Measurements from ENCODE around the gene SYNC. TPM values are rescaled to one million over a fixed set of nuclear protein-coding genes. Genes with fewer than 3 reads are reported as not detected.

SYNC gene
- total and polyA plus RNA-seq, 9 of the 15 experiments (the other 6 are each of a cell fraction or from before 2014, with no cell fraction given): 0.49 to 1.1 (median 0.87) TPM

DNA sequence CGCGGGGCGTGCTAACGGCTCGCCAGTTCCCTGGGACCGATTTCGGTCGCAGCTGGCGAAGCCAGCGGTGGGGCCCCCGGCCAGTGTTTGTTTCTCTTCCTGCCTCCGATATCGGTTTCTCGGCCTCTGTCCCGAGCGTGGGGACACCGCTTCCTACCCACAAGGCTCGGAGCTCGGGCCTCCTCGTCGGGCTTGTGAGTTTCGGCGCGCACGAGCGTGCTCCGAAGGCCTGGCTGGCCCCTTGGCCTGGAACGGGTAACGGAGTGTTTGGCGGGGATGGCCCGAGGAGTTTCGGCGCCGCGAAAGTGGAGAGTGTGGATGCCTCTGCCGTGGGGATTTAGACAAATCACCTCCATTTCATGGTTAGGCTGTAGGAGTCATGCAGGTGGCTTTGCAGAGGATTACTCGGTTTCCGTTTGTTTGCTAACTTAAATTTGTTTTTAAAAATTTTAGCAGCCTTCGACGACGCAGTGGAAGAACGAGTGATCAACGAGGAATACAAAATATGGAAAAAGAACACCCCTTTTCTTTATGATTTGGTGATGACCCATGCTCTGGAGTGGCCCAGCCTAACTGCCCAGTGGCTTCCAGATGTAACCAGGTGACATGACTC, 51.0 kb downstream of the SYNC start (continued):
- TF ChIP-seq, protein P1, sequence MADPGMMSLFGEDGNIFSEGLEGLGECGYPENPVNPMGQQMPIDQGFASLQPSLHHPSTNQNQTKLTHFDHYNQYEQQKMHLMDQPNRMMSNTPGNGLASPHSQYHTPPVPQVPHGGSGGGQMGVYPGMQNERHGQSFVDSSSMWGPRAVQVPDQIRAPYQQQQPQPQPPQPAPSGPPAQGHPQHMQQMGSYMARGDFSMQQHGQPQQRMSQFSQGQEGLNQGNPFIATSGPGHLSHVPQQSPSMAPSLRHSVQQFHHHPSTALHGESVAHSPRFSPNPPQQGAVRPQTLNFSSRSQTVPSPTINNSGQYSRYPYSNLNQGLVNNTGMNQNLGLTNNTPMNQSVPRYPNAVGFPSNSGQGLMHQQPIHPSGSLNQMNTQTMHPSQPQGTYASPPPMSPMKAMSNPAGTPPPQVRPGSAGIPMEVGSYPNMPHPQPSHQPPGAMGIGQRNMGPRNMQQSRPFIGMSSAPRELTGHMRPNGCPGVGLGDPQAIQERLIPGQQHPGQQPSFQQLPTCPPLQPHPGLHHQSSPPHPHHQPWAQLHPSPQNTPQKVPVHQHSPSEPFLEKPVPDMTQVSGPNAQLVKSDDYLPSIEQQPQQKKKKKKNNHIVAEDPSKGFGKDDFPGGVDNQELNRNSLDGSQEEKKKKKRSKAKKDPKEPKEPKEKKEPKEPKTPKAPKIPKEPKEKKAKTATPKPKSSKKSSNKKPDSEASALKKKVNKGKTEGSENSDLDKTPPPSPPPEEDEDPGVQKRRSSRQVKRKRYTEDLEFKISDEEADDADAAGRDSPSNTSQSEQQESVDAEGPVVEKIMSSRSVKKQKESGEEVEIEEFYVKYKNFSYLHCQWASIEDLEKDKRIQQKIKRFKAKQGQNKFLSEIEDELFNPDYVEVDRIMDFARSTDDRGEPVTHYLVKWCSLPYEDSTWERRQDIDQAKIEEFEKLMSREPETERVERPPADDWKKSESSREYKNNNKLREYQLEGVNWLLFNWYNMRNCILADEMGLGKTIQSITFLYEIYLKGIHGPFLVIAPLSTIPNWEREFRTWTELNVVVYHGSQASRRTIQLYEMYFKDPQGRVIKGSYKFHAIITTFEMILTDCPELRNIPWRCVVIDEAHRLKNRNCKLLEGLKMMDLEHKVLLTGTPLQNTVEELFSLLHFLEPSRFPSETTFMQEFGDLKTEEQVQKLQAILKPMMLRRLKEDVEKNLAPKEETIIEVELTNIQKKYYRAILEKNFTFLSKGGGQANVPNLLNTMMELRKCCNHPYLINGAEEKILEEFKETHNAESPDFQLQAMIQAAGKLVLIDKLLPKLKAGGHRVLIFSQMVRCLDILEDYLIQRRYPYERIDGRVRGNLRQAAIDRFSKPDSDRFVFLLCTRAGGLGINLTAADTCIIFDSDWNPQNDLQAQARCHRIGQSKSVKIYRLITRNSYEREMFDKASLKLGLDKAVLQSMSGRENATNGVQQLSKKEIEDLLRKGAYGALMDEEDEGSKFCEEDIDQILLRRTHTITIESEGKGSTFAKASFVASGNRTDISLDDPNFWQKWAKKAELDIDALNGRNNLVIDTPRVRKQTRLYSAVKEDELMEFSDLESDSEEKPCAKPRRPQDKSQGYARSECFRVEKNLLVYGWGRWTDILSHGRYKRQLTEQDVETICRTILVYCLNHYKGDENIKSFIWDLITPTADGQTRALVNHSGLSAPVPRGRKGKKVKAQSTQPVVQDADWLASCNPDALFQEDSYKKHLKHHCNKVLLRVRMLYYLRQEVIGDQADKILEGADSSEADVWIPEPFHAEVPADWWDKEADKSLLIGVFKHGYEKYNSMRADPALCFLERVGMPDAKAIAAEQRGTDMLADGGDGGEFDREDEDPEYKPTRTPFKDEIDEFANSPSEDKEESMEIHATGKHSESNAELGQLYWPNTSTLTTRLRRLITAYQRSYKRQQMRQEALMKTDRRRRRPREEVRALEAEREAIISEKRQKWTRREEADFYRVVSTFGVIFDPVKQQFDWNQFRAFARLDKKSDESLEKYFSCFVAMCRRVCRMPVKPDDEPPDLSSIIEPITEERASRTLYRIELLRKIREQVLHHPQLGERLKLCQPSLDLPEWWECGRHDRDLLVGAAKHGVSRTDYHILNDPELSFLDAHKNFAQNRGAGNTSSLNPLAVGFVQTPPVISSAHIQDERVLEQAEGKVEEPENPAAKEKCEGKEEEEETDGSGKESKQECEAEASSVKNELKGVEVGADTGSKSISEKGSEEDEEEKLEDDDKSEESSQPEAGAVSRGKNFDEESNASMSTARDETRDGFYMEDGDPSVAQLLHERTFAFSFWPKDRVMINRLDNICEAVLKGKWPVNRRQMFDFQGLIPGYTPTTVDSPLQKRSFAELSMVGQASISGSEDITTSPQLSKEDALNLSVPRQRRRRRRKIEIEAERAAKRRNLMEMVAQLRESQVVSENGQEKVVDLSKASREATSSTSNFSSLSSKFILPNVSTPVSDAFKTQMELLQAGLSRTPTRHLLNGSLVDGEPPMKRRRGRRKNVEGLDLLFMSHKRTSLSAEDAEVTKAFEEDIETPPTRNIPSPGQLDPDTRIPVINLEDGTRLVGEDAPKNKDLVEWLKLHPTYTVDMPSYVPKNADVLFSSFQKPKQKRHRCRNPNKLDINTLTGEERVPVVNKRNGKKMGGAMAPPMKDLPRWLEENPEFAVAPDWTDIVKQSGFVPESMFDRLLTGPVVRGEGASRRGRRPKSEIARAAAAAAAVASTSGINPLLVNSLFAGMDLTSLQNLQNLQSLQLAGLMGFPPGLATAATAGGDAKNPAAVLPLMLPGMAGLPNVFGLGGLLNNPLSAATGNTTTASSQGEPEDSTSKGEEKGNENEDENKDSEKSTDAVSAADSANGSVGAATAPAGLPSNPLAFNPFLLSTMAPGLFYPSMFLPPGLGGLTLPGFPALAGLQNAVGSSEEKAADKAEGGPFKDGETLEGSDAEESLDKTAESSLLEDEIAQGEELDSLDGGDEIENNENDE (IDR thresholded peaks at IDR 0.05; ENCODE audit: low read depth, low read length): no peak
- TF ChIP-seq, protein P2, sequence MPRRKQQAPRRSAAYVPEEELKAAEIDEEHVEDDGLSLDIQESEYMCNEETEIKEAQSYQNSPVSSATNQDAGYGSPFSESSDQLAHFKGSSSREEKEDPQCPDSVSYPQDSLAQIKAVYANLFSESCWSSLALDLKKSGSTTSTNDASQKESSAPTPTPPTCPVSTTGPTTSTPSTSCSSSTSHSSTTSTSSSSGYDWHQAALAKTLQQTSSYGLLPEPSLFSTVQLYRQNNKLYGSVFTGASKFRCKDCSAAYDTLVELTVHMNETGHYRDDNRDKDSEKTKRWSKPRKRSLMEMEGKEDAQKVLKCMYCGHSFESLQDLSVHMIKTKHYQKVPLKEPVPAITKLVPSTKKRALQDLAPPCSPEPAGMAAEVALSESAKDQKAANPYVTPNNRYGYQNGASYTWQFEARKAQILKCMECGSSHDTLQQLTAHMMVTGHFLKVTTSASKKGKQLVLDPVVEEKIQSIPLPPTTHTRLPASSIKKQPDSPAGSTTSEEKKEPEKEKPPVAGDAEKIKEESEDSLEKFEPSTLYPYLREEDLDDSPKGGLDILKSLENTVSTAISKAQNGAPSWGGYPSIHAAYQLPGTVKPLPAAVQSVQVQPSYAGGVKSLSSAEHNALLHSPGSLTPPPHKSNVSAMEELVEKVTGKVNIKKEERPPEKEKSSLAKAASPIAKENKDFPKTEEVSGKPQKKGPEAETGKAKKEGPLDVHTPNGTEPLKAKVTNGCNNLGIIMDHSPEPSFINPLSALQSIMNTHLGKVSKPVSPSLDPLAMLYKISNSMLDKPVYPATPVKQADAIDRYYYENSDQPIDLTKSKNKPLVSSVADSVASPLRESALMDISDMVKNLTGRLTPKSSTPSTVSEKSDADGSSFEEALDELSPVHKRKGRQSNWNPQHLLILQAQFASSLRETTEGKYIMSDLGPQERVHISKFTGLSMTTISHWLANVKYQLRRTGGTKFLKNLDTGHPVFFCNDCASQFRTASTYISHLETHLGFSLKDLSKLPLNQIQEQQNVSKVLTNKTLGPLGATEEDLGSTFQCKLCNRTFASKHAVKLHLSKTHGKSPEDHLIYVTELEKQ (CRISPR knock-in tag; IDR thresholded peaks at IDR 0.05): no peak
- TF ChIP-seq, protein P3, sequence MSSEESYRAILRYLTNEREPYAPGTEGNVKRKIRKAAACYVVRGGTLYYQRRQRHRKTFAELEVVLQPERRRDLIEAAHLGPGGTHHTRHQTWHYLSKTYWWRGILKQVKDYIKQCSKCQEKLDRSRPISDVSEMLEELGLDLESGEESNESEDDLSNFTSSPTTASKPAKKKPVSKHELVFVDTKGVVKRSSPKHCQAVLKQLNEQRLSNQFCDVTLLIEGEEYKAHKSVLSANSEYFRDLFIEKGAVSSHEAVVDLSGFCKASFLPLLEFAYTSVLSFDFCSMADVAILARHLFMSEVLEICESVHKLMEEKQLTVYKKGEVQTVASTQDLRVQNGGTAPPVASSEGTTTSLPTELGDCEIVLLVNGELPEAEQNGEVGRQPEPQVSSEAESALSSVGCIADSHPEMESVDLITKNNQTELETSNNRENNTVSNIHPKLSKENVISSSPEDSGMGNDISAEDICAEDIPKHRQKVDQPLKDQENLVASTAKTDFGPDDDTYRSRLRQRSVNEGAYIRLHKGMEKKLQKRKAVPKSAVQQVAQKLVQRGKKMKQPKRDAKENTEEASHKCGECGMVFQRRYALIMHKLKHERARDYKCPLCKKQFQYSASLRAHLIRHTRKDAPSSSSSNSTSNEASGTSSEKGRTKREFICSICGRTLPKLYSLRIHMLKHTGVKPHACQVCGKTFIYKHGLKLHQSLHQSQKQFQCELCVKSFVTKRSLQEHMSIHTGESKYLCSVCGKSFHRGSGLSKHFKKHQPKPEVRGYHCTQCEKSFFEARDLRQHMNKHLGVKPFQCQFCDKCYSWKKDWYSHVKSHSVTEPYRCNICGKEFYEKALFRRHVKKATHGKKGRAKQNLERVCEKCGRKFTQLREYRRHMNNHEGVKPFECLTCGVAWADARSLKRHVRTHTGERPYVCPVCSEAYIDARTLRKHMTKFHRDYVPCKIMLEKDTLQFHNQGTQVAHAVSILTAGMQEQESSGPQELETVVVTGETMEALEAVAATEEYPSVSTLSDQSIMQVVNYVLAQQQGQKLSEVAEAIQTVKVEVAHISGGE (CRISPR knock-in tag; IDR thresholded peaks at IDR 0.05): peak in 1 of 3 experiments; percentile 39; a peak in 1 of 6 replicates
- no peak for TF ChIP-seq SIRT6 (IDR thresholded peaks at IDR 0.05; ENCODE audit: low read depth, low read length)

Data from K562 (cell line).